SK-MEL-5 (cell line): Measurements from ENCODE around the gene ARL16. TPM values are rescaled to one million over a fixed set of nuclear protein-coding genes. Genes with fewer than 3 reads are reported as not detected.

ENCODE experiments used
- DNase-seq: peaks from one replicate; pipeline ENCODE4 v3.0.0-alpha.2; 2016; ENCODE audit warnings: low read depth, low spot score
- in situ Hi-C: cut with HindIII; loops from 2 replicates; pipeline ENCODE4 v1.10.0; 2016; ENCODE audit warnings: low sequenced_read_pairs, high pct_unique_total_duplicates, low pct_unique_long_range_greater_than_20kb
- total RNA-seq: library from RNA; depleted of rRNA; stranded (reverse); fragments of >200 nt; shearing (Covaris generic); gene quantifications from 2 replicates; pipeline ENCODE4 v1.2.3, GENCODE V29; 2014

ARL16 gene
- total RNA-seq, 1 experiment from 2014 or later = 46.1 TPM

GRCh38 chr17:81659038-81659437 is 24.6 kb downstream of the ARL16 start:
- no peak for DNase-seq
- in situ Hi-C loops = no loop called here

- in situ Hi-C loops = no loop called here
- no peak for DNase-seq
Observed at GRCh38 chr17:81656835-81657234, 26.8 kb downstream of the ARL16 start.

- no peak for DNase-seq
- in situ Hi-C loops = no loop called here
Observed at GRCh38 chr17:81656118-81656743, 27.4 kb downstream of the ARL16 start, which contains the start of gene PDE6G. PDE6G (minus strand) TSS chr17:81656542; CDS start chr17:81653305, 3,237 bp downstream.

- in situ Hi-C loops = no loop called here
- no peak for DNase-seq
Observed at GRCh38 chr17:81655378-81656117, 28.0 kb downstream of the ARL16 start.

GRCh38 chr17:81652906-81653771 is 30.5 kb downstream of the ARL16 start:
- DNase-seq = no peak
- in situ Hi-C loops = no loop called here

- in situ Hi-C loops = no loop called here
- peak; percentile 72 for DNase-seq
Observed at GRCh38 chr17:81651692-81652091, 31.9 kb downstream of the ARL16 start.

GRCh38 chr17:81650951-81651350 is 32.6 kb downstream of the ARL16 start:
- in situ Hi-C loops = no loop called here
- peak; percentile 60 for DNase-seq

GRCh38 chr17:81648707-81649085 is 34.9 kb downstream of the ARL16 start:
- in situ Hi-C loops = no loop called here
- DNase-seq = no peak

GRCh38 chr17:81648013-81648706 is 35.4 kb downstream of the ARL16 start:
- no peak for DNase-seq
- in situ Hi-C loops = no loop called here

GRCh38 chr17:81647640-81648012 is 36.0 kb downstream of the ARL16 start:
- no peak for DNase-seq
- in situ Hi-C loops = no loop called here

GRCh38 chr17:81646869-81647600 is 36.6 kb downstream of the ARL16 start:
- in situ Hi-C loops = no loop called here

GRCh38 chr17:81644976-81645952 is 38.3 kb downstream of the ARL16 start:
- in situ Hi-C loops = no loop called here
- no peak for DNase-seq

More at GRCh38 chr17:81646869-81647600, 36.6 kb downstream of the ARL16 start:
- DNase-seq = no peak

GRCh38 chr17:81644496-81644895 is 39.1 kb downstream of the ARL16 start:
- no peak for DNase-seq
- in situ Hi-C loops = no loop called here

GRCh38 chr17:81641825-81642489 is 41.6 kb downstream of the ARL16 start:
- DNase-seq = peak; percentile 93
- in situ Hi-C loops = no loop called here

- no peak for DNase-seq
- in situ Hi-C loops = no loop called here
Observed at GRCh38 chr17:81640011-81640410, 43.6 kb downstream of the ARL16 start.

- no peak for DNase-seq
- in situ Hi-C loops = no loop called here
Observed at GRCh38 chr17:81638683-81639082, 44.9 kb downstream of the ARL16 start.
